Measurements from ENCODE around the gene POMGNT1. TPM values are rescaled to one million over a fixed set of nuclear protein-coding genes. Genes with fewer than 3 reads are reported as not detected.

Gene POMGNT1
- total and polyA plus RNA-seq, 7 donors: 63.1 to 100 (median 81.1) TPM

DNA sequence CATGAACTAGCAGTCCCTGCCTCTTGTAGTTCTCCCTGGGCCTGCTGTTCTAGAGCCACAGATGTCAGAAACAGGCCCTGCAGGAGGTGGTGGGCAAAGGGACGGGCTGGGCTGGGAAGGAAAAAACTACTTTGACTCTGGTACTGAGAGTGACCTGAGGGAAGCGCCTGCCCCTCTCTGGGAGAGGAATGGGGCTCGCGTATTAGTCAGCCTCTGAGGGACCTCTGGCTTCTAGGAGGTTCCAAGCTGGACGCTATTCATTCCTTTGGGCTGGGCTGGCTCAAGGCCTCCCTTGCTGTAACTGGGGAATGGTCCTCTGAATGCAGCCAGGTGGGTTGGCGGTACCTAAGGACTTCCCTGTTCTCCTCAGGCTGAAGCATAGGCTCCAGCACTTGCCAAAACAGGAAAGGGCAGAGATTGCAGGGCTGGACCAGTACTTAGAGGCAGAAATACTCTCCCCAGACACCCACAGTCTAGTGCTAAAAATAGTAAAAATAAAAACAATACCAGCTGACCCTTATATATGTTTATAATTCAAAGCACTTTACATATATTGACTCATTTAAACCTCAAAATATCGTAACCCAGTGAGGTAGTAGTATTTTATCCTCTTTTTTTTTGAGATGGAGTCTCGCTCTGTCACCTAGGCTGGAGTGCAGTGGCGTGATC lies 7.1 kb downstream of the POMGNT1 start:
- 90 to 95% (median 92%) methylated on average over 9 of the region's 9 CpGs for WGBS, 3 donors
- H3K36me3 ChIP-seq (ENCODE audit: insufficient read depth in 1 of 2, low read depth in 1 of 2): peaks cover 4 to 91% of the 10 kb centered on the region in 2 donors

DNA sequence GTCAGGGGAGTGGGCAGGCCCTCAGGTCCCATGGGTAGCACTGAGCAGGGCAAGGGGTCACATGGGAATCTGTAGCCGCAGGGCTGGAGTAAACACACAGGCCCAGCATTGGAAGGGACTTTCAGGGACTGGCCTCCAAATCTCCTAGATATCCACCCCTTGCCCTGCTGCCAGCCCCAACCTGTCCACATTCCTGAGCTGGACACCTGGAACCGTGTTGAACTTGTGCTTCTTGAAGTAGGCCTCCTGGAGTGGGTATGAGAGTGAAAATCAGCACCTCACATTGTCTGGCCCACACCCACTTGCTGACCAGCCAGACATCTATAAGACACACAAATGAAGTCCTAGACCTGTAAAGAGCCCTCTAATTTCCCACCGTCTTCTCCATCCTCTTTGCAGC lies 7.7 kb downstream of the POMGNT1 start:
- ATAC-seq (no peak), DNase-seq (no peak)
- Histone ChIP-seq H3K36me3 (ENCODE audit: insufficient read depth in 1 of 2, low read depth in 1 of 2) (peaks cover 4 to 84% of the 10 kb centered on the region in 2 donors), H3K27ac (no peak overlapping the region), H3K9me3 (no peaks in the 10 kb centered on the region), H3K27me3 (ENCODE audit: insufficient read depth in 3 of 3, low read length in 2 of 3) (no peaks in the 10 kb centered on the region), H3K4me3 (no peak overlapping the region), H3K4me1 (peaks cover 4% of the 10 kb centered on the region)
- 77 to 90% (median 79%) methylated on average over 3 of the region's 3 CpGs for WGBS, 3 donors
- intact Hi-C loops (cut with DNase I): no loop called here
- TF ChIP-seq, protein P1, sequence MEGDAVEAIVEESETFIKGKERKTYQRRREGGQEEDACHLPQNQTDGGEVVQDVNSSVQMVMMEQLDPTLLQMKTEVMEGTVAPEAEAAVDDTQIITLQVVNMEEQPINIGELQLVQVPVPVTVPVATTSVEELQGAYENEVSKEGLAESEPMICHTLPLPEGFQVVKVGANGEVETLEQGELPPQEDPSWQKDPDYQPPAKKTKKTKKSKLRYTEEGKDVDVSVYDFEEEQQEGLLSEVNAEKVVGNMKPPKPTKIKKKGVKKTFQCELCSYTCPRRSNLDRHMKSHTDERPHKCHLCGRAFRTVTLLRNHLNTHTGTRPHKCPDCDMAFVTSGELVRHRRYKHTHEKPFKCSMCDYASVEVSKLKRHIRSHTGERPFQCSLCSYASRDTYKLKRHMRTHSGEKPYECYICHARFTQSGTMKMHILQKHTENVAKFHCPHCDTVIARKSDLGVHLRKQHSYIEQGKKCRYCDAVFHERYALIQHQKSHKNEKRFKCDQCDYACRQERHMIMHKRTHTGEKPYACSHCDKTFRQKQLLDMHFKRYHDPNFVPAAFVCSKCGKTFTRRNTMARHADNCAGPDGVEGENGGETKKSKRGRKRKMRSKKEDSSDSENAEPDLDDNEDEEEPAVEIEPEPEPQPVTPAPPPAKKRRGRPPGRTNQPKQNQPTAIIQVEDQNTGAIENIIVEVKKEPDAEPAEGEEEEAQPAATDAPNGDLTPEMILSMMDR (IDR thresholded peaks at IDR 0.05): no peak

More for the DNA sequence above, 7.1 kb downstream of the POMGNT1 start:
- no peak overlapping the region for H3K27ac ChIP-seq
- H3K4me3 ChIP-seq: no peak overlapping the region
- H3K4me1 ChIP-seq: peaks cover 4% of the 10 kb centered on the region
- DNase-seq (no peak), ATAC-seq (no peak)
- intact Hi-C loops (cut with DNase I): no loop called here
- H3K27me3 ChIP-seq (ENCODE audit: insufficient read depth in 3 of 3, low read length in 2 of 3): no peaks in the 10 kb centered on the region
- H3K9me3 ChIP-seq: no peaks in the 10 kb centered on the region
- TF ChIP-seq, protein P1 (IDR thresholded peaks at IDR 0.05): no peak

DNA sequence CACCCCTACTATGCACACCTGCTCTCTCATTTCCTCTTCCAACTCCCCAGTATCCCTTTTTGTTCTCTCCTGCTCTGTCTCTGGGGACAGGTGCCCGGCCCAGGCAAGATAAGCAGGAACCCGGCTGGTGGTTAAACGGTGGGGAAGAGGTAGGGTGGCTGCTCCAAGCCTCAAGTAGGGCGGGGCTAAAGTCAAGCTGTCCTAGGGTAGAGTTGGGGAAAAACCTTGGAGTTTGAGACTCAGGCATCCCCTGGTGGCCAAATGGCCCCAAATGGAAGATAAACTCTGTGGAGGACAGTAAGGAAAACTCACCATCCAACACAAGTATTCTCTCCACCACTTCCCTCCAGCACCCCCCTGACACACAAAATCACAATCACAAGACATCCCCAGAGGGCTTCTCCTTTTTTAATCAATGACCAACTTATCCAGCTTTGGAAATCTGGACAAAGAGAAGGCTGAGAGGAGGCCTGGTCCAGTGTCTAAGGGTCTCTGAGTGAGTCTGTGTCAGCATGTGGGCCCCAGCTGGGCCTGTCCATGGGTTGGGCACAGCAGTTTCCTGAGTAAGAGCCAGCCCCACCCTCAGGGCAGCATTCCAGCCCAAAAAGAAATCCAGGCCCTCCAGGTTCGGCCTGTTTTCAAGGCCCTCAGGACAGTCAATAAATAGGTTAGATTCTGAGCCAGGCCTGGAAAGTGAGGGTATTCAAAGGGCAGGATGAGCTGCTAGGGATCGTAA lies 9.8 kb downstream of the POMGNT1 start:
- peak overlapping the region; percentile 1 for H3K27ac ChIP-seq
- intact Hi-C loops (cut with DNase I): no loop called here

DNA sequence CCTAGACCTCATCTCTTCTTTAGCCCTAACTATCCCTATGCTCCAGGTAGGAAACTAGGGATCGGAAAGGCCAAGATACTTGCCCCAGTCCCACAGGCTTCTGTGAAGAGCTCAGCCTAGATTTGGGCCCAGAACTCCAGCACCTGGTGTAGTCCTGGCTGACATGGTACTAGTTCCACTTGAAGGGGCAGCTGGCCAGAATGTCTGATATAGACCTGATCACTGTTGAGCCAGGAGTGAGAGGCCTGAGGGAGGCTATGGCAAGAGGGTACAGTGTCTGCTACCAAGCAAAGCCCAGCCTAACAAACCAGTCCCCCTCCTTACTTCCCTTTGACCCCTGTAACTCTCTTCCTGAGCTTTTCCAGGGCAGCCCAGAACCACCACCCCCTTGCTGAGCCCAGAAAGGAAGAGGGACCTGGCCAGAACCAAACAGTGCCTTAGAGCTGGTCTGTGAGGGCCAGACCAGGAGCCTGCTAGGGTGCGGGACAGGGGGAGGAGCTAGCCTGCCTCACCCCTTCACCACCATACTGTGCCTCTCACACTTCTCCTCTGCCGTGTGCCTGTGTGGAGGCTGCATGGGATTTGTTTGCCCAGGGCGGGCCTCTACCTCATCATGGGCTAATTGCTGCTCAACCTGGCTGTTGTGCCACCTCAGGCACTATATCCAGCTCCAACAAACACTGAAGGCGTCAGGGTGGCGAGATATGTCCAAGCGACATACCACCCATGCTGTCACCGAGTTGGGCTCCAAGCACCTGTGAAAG lies 10.9 kb downstream of the POMGNT1 start:
- intact Hi-C loops (cut with DNase I): no loop called here
- Histone ChIP-seq H3K4me3 (no peak overlapping the region), H3K27ac (peak overlapping the region; percentile 50), H3K36me3 (ENCODE audit: insufficient read depth in 1 of 2, low read depth in 1 of 2) (peaks cover under 1 to 52% of the 10 kb centered on the region in 2 donors), H3K4me1 (peaks cover 18% of the 10 kb centered on the region), H3K9me3 (no peaks in the 10 kb centered on the region), H3K27me3 (ENCODE audit: insufficient read depth in 3 of 3, low read length in 2 of 3) (no peaks in the 10 kb centered on the region)
- ATAC-seq (no peak), DNase-seq (no peak)
- 71 to 85% (median 75%) methylated on average over 8 of the region's 8 CpGs for WGBS, 3 donors
- TF ChIP-seq, protein P1 (IDR thresholded peaks at IDR 0.05): no peak

More for the DNA sequence above, 9.8 kb downstream of the POMGNT1 start:
- 74 to 76% (median 75%) methylated on average over 6 of the region's 6 CpGs for WGBS, 3 donors
- H3K27me3 ChIP-seq (ENCODE audit: insufficient read depth in 3 of 3, low read length in 2 of 3): no peaks in the 10 kb centered on the region
- no peak overlapping the region for H3K4me3 ChIP-seq
- H3K9me3 ChIP-seq: no peaks in the 10 kb centered on the region
- TF ChIP-seq, protein P1 (IDR thresholded peaks at IDR 0.05): no peak
- no peak for ATAC-seq
- H3K36me3 ChIP-seq (ENCODE audit: insufficient read depth in 1 of 2, low read depth in 1 of 2): peaks cover 4 to 64% of the 10 kb centered on the region in 2 donors
- no peak for DNase-seq
- peaks cover 7% of the 10 kb centered on the region for H3K4me1 ChIP-seq
